GM12864 (cell line): ENCODE results near the gene ADAM23.

Experiments
- DNase-seq: peaks from one replicate; pipeline ENCODE4 v3.0.0-alpha.2; 2011; ENCODE audit warnings: low read depth
- H3K4me3 ChIP-seq: 2 replicates; pipeline ENCODE4 v1.5.1; 2011; ENCODE audit warnings: mild to moderate bottlenecking, low read depth, low read length, control low read depth
- TF ChIP-seq, protein P1 (sequence below): IDR thresholded peaks from 2 replicates; pipeline ENCODE4 v1.5.1; 2011; ENCODE audit warnings: low read depth, mild to moderate bottlenecking, moderate library complexity, low read length, control low read depth, inconsistent platforms; ENCODE audit errors: missing control alignments

Gene ADAM23

DNA sequence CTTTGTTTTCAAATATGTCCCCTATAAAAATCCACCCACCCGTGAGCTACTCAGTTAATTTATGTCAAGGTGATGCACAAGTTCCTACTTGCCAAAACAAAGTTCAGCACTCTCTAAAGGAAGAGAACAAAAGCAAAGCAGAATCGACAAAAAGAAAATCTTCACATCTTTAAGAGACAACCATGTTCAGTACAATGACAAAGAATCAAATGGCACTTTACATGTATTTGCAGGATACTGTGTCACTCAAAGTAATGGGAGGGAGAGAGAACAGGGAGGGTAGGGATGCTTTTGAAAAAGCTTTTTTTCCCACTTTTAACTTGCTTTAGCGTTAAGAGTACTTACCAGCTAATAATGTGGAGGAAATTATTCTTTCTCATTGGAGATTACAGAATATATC lies 159.9 kb downstream of the ADAM23 start:
- H3K4me3 ChIP-seq, result no peak overlapping the region
- TF ChIP-seq, protein P1, sequence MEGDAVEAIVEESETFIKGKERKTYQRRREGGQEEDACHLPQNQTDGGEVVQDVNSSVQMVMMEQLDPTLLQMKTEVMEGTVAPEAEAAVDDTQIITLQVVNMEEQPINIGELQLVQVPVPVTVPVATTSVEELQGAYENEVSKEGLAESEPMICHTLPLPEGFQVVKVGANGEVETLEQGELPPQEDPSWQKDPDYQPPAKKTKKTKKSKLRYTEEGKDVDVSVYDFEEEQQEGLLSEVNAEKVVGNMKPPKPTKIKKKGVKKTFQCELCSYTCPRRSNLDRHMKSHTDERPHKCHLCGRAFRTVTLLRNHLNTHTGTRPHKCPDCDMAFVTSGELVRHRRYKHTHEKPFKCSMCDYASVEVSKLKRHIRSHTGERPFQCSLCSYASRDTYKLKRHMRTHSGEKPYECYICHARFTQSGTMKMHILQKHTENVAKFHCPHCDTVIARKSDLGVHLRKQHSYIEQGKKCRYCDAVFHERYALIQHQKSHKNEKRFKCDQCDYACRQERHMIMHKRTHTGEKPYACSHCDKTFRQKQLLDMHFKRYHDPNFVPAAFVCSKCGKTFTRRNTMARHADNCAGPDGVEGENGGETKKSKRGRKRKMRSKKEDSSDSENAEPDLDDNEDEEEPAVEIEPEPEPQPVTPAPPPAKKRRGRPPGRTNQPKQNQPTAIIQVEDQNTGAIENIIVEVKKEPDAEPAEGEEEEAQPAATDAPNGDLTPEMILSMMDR, result no peak
- DNase-seq, result no peak

DNA sequence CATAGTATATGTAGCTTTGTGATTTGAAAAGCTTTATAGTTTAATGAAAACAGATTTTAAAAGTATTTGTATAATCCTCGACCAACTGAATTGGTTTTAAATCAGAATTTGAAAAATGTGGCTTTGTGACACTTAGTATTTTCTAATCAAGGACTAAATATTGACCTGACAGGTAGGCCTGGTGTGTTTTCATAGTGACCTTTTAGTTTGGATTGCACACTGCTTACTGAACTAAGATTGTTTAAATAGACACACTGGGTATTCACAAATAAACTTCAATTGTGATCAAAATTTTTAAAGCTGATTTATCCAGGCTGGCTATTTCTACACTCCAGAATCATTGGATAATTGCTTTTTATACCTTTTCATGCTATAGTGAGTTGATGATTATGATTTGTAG lies 167.1 kb downstream of the ADAM23 start:
- no peak for DNase-seq
- TF ChIP-seq, protein P1, result no peak
- H3K4me3 ChIP-seq, result no peak overlapping the region

DNA sequence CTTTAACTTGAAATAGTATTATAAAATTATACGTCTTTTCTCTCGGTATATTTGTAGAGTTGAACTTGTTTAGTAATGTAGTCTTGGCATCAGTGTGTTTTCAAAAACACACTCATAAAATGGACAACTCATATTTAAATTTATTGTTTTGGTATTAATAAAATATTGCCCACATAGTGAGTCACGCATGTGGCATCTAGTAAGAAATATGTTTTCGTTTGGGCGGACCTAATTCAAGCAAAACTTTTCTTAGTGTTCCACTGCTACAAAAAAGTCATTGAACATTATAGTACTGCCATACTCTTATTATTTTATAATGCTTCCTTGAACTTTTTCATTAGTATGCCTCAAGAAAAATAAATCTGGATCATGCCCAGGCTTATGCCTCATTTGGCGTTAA lies 167.9 kb downstream of the ADAM23 start:
- TF ChIP-seq, protein P1, result no peak
- DNase-seq, result no peak
- no peak overlapping the region for H3K4me3 ChIP-seq

DNA sequence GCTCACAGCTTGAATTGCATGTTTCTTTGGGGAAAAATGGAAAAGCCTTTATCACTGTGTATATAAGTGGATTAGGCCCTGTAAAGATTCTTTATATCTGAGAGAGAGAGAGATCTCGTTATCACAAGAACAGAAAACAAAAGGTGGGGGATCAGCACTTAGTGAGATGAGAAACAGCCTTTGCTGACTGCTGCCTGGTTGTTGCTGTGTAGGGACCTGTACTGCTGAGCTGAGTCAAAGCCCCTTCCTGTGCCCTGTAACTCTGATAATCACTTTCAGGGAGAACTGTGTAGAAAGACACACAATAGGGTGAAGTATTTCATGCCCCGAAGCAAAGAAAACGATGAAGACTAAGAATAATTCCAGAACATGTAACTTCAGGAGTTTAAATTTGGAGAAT lies 168.4 kb downstream of the ADAM23 start:
- TF ChIP-seq, protein P1, result no peak
- no peak for DNase-seq

DNA sequence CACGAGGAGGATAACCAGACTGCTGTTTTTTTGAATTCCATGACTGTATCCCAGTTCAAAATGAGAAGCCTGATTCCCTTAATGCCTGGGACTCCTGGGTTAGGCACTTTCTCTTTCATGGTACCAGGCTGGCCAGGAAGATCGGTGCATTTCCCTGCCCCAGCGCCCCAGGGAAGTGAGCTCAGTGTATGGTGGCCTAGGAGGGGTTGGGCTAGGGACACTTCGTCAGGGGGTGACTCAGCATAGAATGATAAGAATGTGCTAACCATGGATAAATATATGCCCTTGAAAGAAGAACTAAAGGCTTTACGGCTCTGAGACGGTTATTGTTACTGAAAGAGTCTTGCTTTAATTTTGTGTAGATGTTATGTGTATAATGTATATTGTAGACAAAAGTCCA lies 171.5 kb downstream of the ADAM23 start:
- TF ChIP-seq, protein P1, result no peak
- H3K4me3 ChIP-seq, result no peak overlapping the region
- DNase-seq, result no peak

More for the DNA sequence above, 168.4 kb downstream of the ADAM23 start:
- H3K4me3 ChIP-seq, result no peak overlapping the region

DNA sequence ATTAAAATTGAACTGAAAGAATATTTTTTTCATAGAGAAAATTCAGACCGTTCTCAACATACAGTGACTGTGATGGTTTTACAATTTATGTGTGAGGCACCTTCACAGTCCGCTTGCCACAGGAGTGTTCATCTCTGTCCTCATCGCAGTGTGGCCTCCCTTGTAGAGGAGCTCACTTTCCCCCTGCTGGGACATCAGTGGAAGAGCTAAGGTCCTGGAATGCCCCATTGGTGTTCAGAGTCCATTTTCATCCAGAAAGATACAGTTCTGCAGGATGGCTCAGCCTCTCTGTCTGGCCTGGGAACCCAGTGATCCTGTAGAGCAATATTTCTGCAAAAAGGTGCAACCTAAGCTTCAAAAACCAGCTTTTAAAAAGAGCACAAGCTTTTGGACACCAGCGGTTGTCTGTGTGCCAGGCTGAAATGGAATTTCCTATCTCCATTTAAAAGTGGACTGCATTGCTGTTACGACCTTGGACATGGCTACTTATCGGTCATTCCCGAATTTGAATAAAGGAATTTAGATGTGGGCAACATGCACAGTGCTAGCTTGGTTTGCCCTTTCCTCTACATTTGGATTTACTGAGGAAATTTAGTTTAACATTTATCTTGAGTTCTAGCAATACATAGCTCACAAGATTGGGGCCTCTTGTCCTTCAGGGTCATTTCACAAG lies 172.2 kb downstream of the ADAM23 start:
- no peak overlapping the region for H3K4me3 ChIP-seq
- TF ChIP-seq, protein P1, result no peak
- DNase-seq, result no peak

DNA sequence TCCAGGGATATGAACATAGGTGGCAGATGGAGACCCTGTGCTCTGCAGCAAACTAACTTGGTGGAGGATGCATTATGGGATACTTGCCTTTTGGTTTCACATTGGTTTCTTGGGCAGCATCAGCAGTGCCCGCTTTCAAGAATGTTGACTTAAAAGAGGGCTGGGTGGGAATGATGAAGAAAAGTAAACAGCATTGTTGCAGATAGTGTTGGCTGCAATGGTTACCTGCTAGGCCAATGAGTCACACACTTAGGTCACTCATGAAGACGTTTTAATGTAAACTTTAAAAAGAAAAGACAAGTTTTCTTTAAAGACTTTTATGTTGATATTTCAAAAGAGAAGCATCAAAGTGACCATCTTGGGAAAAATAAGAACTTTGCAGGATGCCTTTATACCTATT lies 172.8 kb downstream of the ADAM23 start:
- no peak for DNase-seq

More for the DNA sequence above, 172.8 kb downstream of the ADAM23 start:
- TF ChIP-seq, protein P1, result no peak
- no peak overlapping the region for H3K4me3 ChIP-seq
